ENCODE measurements around the gene USP54. TPM values are rescaled to one million over a fixed set of nuclear protein-coding genes. Genes with fewer than 3 reads are reported as not detected.

USP54 gene
- total RNA-seq, 1 donor from 2014 or later, result 54.5 TPM

GRCh38 chr10:73552819-73553715 lies 38.1 kb downstream of the USP54 start:
- no peak for DNase-seq (ENCODE audit: extremely low spot score, unreplicated experiment)
- Mint-ChIP-seq H3K4me3 (no peak overlapping the region), H3K4me1 (ENCODE audit: unreplicated experiment) (peaks cover 18% of the 10 kb centered on the region), H3K27ac (peak overlapping the region; percentile 19), H3K27me3 (no peaks in the 10 kb centered on the region), H3K36me3 (peaks cover 13% of the 10 kb centered on the region), H3K9me3 (no peaks in the 10 kb centered on the region)
- no peak for TF ChIP-seq CTCF (conservative IDR thresholded peaks at IDR 0.05)

GRCh38 chr10:73551515-73551914 lies 39.6 kb downstream of the USP54 start:
- Mint-ChIP-seq H3K4me3 (no peak overlapping the region), H3K27me3 (no peaks in the 10 kb centered on the region), H3K36me3 (peaks cover 15% of the 10 kb centered on the region), H3K4me1 (ENCODE audit: unreplicated experiment) (peaks cover 18% of the 10 kb centered on the region), H3K9me3 (no peaks in the 10 kb centered on the region), H3K27ac (no peak overlapping the region)
- DNase-seq (ENCODE audit: extremely low spot score, unreplicated experiment), result no peak
- no peak for TF ChIP-seq CTCF (conservative IDR thresholded peaks at IDR 0.05)

GRCh38 chr10:73545357-73545756 lies 45.8 kb downstream of the USP54 start:
- H3K36me3 Mint-ChIP-seq, result peaks cover 23% of the 10 kb centered on the region
- H3K4me3 Mint-ChIP-seq, result no peak overlapping the region
- TF ChIP-seq CTCF (conservative IDR thresholded peaks at IDR 0.05), result no peak
- H3K4me1 Mint-ChIP-seq (ENCODE audit: unreplicated experiment), result no peaks in the 10 kb centered on the region
- no peak overlapping the region for H3K27ac Mint-ChIP-seq
- no peaks in the 10 kb centered on the region for H3K27me3 Mint-ChIP-seq
- no peaks in the 10 kb centered on the region for H3K9me3 Mint-ChIP-seq
- DNase-seq (ENCODE audit: extremely low spot score, unreplicated experiment), result no peak

GRCh38 chr10:73537709-73538108 lies 53.4 kb downstream of the USP54 start:
- Mint-ChIP-seq H3K27me3 (no peaks in the 10 kb centered on the region), H3K9me3 (no peaks in the 10 kb centered on the region), H3K27ac (peak overlapping the region; percentile 37), H3K4me1 (ENCODE audit: unreplicated experiment) (no peaks in the 10 kb centered on the region), H3K4me3 (no peak overlapping the region), H3K36me3 (peaks cover 24% of the 10 kb centered on the region)
- no peak for TF ChIP-seq CTCF (conservative IDR thresholded peaks at IDR 0.05)
- no peak for DNase-seq (ENCODE audit: extremely low spot score, unreplicated experiment)

GRCh38 chr10:73537288-73537687 lies 53.9 kb downstream of the USP54 start:
- Mint-ChIP-seq H3K27me3 (no peaks in the 10 kb centered on the region), H3K4me3 (no peak overlapping the region), H3K9me3 (no peaks in the 10 kb centered on the region), H3K27ac (peak overlapping the region; percentile 37), H3K4me1 (ENCODE audit: unreplicated experiment) (no peaks in the 10 kb centered on the region), H3K36me3 (peaks cover 24% of the 10 kb centered on the region)
- DNase-seq (ENCODE audit: extremely low spot score, unreplicated experiment), result no peak
- no peak for TF ChIP-seq CTCF (conservative IDR thresholded peaks at IDR 0.05)
